Left cardiac atrium (tissue), 4 donors: ENCODE measurements around the gene QSOX2. TPM values are rescaled to one million over a fixed set of nuclear protein-coding genes. Genes with fewer than 3 reads are reported as not detected.

ENCODE experiments used
- ATAC-seq, 2 donors: fragments of 200-7000 bp; cut with Tn5 transposase; one replicate each; pipeline ENCODE4 v1.9.1; 2020; ENCODE audit warnings: mild to moderate bottlenecking in 2 of 2, moderate library complexity in 2 of 2
- DNase-seq: peaks from one replicate; pipeline ENCODE4 v3.0.0-alpha.2; 2020
- intact Hi-C, 2 donors: fragments of 100-400 bp; cut with DNase I; formaldehyde crosslinking; loops; one replicate each; pipeline versions ENCODE4 v1.14.1 to v1.15.1; 2022 to 2023
- long read RNA-seq: library from polyadenylated mRNA; unstranded; transcript quantifications from one replicate; pipeline ENCODE4 v2.0.0, GENCODE V29; 2021
- total RNA-seq, 2 donors: library from RNA; stranded (reverse); fragmentation: NEBNext Ultra II Directional; extraction: Animal tissue kit (Norgen Biotek cat#: 25700); gene quantifications; one replicate each; pipeline ENCODE4 v1.2.1, GENCODE V29; 2021
- donor health status: DM: no; HTN: yes; CAD: no.
- donor health status: DM: no; HTN: yes; CAD: no; lungs with severe emphysema.
- donor health status: DM: yes; HTN: yes; CAD: no.
- donor health status: Dilated cardiomyopathy.

Gene QSOX2, protein sequence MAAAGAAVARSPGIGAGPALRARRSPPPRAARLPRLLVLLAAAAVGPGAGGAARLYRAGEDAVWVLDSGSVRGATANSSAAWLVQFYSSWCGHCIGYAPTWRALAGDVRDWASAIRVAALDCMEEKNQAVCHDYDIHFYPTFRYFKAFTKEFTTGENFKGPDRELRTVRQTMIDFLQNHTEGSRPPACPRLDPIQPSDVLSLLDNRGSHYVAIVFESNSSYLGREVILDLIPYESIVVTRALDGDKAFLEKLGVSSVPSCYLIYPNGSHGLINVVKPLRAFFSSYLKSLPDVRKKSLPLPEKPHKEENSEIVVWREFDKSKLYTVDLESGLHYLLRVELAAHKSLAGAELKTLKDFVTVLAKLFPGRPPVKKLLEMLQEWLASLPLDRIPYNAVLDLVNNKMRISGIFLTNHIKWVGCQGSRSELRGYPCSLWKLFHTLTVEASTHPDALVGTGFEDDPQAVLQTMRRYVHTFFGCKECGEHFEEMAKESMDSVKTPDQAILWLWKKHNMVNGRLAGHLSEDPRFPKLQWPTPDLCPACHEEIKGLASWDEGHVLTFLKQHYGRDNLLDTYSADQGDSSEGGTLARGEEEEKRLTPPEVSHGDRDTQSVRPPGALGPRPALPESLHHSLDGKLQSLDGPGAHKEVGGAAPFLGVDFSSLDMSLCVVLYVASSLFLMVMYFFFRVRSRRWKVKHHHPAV
- total RNA-seq = 1 to 10 TPM; 6.5 to 6.6 TPM
- long read RNA-seq, partial matches to known transcripts = 0 of 6 reads
- long read RNA-seq, other reads (novel, unspliced or antisense) = 6 of 6 reads

DNA sequence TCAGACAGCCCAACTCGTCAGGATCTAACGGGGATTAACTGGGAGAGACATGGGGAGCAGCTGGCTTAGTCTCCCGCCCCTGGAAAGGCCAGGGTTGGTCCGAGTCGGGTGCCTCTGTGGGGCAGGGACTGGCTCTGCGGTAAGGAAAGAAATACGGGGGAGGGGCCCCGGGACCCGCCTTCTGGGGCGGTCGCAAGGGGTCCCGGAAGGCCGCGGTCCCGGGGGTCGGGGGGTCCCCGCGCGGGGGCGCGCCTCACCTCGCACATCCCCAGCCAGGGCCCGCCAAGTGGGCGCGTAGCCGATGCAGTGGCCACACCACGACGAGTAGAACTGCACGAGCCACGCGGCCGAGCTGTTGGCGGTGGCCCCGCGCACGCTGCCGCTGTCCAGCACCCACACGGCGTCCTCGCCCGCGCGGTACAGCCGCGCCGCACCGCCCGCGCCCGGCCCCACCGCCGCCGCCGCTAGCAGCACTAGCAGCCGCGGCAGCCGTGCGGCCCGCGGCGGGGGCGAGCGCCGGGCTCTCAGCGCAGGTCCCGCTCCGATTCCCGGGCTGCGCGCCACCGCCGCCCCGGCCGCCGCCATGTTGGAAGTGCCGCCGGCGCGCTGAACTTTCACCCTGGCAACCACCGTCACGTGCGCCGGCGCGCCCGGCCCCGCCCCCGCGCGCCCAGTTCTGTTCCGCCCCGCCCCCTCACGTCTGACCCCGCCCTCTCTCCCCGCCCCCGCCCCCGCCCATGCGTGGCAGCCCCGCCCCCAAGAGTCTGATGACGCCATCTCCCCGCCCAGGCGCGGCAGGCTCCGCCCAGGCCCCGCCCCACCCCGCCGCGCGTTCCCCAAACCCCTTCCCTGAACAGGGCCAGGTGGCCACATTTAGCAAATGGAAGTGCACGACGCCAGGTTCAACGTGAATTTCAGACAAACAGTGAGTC, at the start of gene QSOX2:
QSOX2 (minus strand) TSS at position 594 of the 932 bp plus-strand sequence; CDS start at position 585, 9 bp downstream.
- peak; percentile 93 to 95 for ATAC-seq
- DNase-seq = peak; percentile 87
- intact Hi-C loops = no loop called here

DNA sequence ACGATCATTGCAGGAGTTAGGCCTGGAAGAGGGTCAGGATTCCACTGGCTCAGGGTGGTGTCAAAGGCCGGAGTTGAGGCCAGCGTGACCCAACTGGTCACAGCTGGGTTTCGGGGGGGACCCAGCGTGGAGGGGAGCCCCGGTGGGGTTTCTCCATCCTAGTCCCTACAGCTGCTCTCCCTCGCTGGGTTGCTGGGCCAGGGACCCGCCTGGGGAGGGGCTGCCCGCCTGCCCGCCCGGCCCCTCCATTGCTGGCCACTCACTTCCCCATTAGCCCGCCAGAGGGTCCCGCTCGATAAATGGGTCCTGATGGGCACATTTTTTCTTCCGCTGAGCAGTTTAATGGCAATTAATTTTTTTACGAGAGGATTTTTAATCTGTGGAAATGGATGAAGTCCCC, 49.4 kb upstream of the QSOX2 start:
- no peak for DNase-seq
- ATAC-seq = no peak
- intact Hi-C loops = no loop called here

DNA sequence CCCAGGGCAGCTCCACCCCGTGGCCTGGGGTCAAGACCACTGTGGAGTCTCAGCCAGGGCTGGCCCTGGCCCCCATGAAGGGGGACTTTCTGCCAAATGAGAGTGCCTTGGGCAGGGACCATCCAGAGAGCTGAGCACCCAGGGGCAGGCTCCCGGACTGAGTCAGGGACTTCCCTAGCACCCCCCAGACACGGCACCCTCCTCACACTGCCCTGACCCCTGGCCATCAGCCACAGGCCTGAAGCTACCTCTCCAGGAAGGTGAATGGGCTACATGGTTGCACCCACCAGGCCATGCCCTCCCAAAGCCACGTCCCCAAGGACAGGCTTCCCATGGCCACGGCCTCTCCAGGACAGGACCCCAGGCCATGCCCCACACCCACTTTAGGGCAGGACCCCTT, 48.8 kb upstream of the QSOX2 start:
- ATAC-seq (no peak), DNase-seq (no peak)
- intact Hi-C loops = no loop called here

DNA sequence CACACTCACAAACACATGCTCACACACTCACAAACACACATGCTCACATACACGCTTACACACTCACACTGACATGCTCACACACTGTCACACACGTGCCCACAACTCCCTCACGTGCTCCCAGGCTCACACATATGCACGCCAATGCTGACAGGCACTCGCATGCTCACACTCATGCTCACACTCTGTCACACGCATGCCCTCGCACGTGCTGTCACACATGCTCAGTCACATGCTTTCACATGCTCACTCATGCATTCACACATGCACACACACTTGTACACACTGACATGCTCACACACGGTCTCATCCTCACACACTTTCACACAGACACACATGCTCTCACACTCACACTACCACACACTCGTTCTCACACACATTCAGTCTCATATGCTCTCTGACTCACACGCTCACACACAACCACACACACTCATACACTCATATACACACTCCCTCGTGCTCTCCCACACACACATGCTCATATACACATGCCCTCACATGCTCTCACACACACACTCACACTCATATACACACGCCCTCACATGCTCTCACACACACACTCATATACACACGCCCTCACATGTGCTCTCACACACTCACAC, 48.0 kb upstream of the QSOX2 start:
- intact Hi-C loops = no loop called here
- no peak for DNase-seq
- ATAC-seq = no peak

DNA sequence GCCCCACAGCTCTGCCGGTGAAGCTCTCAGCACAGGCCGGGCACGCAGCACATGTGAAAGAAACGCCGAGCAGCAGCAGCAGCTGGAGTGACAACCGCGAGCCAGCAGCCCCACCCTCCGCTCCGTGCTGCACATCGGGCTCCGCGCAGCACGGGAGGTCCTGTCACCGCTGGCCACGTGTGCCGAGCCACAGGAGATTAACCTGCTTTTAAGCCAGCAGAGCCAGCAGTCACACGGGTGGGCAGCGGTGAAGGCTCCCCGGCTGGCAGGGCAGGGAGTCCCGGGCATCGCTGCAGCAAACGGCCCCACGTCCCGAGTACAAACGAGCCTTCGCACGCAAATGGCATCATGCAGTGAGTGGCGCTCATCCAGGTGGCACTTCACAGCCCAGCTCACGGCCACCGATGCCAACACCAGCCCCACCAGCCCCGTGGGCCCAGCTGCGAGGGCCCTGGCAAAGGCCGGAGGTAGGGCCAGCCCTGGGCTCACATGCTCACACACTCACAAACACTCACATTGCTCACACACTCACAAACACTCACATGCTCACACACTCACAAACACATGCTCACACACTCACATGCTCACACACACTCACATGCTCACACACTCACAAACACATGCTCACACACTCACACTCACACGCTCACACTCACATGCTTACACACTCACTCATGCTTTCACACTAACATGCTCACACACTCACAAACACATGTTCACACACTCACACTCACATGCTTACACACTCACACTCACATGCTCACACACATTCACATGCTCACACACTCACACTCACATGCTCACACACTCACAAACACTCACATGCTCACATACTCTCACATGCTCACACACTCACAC, 47.2 kb upstream of the QSOX2 start:
- DNase-seq (no peak), ATAC-seq (no peak)
- intact Hi-C loops = no loop called here

DNA sequence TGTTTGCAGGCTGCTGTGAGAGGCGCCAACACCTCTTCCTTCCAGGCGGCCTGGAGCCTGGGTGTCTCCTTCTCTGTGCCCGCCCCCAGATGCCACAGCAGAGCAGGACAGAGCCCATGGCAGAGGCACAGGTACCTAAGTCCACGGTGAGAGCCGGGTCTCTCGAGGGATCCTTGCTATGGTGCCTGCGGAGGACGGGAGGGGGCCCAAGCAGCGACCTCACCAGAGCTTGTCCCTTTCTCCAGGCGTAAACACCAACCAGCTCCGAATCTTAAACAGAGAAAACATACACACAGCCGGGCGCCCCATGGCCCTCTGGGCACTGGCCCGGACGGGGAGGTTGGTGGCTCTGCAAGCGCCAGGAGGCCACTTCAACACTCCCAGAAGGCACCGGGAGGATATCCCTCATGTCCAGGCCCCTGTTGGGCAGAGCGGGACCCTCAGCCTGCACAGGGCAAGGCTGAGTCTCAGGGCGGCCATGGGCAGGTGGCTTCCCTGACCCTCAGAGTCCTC, 46.5 kb upstream of the QSOX2 start:
- DNase-seq (no peak), ATAC-seq (no peak)
- intact Hi-C loops = no loop called here

DNA sequence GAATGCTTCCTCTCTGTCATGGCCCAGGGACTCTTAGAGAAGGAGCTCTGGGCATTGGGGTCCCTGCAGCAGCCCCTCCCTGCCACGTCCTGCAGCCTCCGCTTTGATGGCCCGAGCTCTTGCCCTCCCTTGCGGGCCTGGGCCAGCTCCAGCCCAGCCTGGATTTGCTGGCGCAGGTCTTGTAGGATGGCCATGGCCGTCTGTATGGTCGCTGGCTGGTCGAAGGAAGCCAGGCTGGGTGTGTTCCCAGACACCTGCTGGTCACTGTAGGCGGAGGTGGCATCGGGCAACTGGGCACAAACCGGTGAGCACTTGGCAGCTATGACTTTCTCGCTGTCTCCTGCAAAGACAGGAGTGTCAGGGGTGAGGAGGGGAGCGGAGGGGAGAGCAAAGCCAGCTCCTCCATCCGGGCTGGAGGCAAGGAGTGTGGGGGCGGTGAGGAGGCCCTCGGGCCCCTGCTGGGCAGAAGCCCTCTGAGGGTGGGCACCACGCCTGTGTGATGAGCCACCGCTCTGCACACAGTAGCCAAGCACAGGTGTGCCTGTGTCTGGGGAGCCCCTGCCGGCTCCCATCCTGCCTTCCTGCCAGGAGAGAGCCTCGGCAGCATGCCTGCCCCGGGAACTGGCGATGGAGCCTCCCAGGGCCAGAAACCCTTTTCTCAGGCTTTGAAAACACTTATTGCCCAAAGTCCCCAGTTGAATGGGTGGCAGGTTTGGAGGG, 45.9 kb upstream of the QSOX2 start:
- DNase-seq = no peak
- no peak for ATAC-seq
- intact Hi-C loops = no loop called here

DNA sequence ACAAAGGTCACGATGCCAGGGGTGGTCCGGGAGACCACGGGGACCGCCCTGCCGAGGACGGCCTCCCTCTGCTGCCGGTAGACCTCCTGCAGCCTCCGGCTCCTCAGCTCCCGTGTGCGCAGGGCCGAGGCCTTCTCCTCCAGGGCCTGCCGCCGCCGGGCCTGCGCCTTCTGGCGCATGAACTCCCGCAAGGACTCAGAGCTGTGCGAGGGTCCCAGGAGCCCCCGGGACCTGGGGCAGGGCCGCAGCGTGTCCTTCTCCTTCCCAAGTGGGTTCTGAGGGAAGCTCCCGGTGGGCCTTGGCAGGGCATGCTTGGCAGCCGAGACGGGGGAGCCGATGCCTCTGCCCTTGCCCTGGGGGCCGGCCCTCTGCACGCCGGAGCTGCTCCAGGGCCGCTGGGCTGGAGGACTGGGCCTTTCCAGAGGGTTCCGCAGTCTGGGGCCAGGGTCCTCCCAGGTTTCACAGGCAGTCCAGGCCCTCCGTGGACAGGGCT, 44.9 kb upstream of the QSOX2 start:
- intact Hi-C loops = no loop called here
- ATAC-seq (no peak), DNase-seq (peak; percentile 17)

DNA sequence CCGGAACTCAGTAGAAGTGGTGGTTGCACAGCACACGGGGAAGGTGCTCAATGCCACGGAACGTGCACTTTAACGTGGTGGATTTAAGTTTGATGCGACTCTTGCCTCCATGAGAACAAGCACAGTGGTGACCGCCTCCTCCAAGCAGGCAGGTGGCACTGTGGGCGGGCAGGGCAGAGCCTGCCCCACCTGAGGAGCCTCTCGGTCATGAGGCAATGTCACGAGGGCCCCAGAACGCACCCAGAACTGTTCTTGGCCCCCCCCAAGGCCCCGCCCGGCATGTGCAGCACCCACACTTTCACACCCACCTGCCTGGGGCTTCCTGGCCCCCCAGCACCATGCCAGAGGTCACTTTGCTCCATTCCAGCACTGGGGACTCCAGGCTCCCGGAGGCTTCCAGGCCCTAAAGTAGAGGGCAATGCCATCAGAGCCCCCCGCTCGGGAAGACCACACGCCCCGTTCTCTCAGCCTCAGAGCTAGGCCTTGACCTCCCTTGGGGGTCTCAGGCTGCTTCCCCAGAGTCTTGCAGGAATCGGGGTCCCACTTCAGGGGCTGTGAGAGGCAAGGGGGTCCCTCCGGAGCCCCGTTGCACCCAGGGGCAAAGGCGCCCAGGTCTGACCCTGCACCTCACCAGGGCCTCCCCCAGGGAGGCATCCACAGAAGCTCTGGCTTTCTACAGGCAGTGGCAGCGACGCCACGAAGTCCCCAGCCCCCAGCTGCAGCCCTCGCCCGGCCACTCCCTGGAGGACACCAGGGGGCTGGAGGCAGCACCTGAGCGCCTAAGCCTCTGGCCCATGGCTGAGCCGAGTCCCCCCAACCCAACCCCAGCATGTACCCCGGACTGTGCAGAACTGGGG, 44.3 kb upstream of the QSOX2 start:
- DNase-seq (peak; percentile 13), ATAC-seq (no peak)
- intact Hi-C loops = loop anchor here in 1 of 2 donors (10.0 kb wide), 1 partner anchor 685 kb away; no protein-coding TSS in a partner anchor

DNA sequence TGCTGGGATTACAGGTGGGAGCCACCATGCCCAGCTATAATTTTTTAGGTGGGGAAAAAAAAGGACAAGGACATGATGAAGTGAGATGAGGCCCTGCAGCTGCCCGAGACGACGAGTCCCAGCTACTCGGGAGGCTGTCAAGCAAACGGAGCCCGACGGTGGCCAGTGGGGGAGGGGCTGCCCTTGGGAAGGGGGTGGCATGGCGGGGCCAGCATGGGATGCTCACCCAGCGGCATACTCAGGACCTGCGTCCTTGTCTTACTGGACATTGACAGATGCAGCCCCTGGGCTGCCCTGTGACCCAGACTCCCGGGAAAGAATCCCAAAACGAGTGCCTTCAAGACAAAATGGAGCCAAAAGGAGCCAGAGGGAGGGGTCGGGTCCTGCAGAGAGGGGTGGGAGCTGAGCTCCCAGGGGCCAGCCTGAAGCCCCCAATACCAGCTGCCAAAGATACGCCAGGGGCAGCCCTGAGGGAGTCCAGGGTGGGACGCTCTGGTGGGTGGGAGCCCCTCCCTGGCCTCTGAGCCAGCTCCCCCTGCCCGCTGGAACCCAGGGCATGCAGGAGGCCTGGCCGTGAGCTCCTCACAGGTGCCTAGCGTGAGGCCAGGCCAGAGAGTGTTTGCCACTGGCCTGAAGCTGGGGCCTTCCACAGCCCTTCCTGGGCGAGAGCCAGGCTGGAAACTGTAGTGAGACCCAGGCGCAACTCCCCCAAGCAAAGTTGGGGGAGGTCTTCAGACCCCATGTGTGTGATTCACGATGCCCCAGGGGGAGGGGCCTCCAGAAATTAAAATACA, 42.5 kb upstream of the QSOX2 start:
- DNase-seq = peak; percentile 14

DNA sequence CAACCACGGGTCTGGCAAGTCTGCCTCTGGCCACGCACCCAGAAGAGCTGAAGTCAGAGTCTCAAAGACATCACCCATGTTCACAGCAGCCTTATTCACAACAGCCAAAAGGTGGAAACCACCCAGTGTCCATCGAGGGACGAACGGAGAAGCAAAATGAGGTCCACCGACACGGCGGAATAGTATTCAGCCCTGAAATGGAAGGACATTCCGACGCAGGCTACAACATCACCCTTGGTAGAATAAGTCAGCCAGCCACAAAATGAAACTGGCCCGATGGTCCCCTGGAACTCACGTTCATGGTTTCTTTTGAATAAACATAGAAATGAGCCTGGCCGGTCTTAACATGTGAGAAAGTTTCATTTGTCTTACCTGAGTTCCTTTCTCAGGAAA, 41.4 kb upstream of the QSOX2 start:
- DNase-seq (peak; percentile 13), ATAC-seq (no peak)
- intact Hi-C loops = loop anchor here in 1 of 2 donors (10.0 kb wide), 1 partner anchor 682 kb away; no protein-coding TSS in a partner anchor

More for the DNA sequence above, 42.5 kb upstream of the QSOX2 start:
- intact Hi-C loops = loop anchor here in 1 of 2 donors (10.0 kb wide), 1 partner anchor 683 kb away; no protein-coding TSS in a partner anchor
- no peak for ATAC-seq

DNA sequence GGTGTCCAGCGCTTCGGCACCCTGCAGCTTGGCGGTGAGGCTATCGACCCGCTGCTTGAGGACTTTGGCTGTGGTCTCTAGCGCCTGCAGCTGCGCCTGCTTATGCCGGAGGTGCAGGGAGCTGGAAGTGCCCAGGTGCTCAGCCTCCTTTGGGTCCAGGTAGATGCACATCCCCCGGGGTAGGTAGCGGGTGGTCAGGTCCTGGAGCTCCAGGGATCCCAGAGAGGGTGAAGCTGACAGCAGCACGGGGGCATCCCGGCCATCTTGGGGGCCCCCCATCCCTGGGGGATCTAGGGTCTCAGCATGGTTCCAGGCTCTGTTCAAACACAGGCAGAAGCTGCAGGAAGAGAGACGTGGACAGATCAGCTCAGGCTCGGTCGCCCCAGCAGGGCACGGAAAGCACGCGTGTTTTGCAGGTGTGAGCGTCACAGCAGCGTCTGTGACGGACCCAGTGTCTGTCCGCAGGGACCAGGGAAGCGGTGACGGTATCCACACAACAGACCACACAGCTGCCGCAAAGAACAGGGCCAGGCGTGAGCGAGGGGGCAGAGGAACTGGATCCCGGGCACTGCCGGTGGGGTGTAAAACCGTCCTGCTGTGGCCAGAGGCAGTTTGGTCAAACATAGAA, 40.9 kb upstream of the QSOX2 start:
- intact Hi-C loops = loop anchor here in 1 of 2 donors (10.0 kb wide), 1 partner anchor 682 kb away; no protein-coding TSS in a partner anchor
- DNase-seq = peak; percentile 11
- ATAC-seq = no peak

DNA sequence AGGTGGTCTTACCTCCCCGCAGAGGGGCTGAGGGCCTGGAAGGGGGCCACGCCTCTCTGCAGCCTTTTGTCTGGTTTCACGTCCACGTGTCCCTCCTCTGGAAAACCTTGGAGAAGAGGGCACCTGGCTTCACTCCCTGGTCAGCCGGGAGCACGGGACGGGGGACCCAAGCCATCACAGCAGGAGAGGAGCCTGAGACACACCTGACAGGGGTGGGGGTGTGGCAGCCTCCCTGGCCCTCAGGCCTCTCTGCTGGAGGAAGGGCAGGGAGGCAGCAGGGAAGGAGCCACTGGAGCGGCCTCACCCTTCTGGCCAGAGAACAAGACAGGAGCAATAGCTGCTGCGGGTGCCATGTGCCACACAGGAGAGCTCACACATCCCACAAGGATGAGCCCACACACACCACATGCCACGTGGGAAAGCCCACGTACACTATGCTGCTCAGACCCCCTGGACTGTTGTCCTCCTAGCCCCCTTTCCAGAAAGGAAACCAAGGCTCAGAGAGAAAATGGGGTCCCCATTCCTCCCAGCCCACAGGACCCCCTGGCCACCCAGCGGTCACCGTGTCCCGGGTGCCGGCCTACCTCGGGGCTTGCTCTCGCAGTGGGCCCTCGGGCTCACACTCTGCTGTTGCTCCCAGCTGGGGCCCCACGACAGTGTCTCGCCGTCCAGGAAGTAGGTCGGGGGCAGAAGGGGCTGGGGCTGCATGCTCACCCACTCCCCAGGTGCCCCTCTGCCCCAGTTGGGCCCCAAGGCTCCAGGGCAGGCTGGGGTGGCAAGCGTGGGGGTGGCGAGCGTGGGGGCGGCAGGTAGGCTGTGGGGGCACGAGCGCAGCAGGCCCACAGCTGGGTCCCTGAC, 40.1 kb upstream of the QSOX2 start:
- intact Hi-C loops = loop anchor here in 1 of 2 donors (10.0 kb wide), 1 partner anchor 681 kb away; no protein-coding TSS in a partner anchor
- peak; percentile 10 for DNase-seq
- no peak for ATAC-seq
